Esophagus squamous epithelium (tissue), 5 donors: ENCODE data around the gene PHLPP1. TPM values are rescaled to one million over a fixed set of nuclear protein-coding genes. Genes with fewer than 3 reads are reported as not detected.

Experiments
- DNase-seq: peaks from one replicate; lab custom pipeline; 2025; lab: John Stamatoyannopoulos, UW
- H3K27ac ChIP-seq, 4 donors: fragments of 200-600 bp; sonication (generic); one replicate each; pipeline ENCODE4 v1.5.1; 2016 to 2019; ENCODE audit warnings: mild to moderate bottlenecking in 1 of 4
- H3K27me3 ChIP-seq, 4 donors: fragments of 200-600 bp; sonication (generic); 1 replicate in 3 of 4; 2 replicates in 1 of 4; pipeline versions ENCODE4 v1.5.1 to v1.6.0; 2017 to 2021; ENCODE audit warnings: antibody characterized with exemption in 1 of 4
- H3K36me3 ChIP-seq, 3 donors: fragments of 200-600 bp; sonication (generic); one replicate each; pipeline ENCODE4 v1.5.1; 2016 to 2019
- H3K4me1 ChIP-seq, 3 donors: fragments of 200-600 bp; sonication (generic); one replicate each; pipeline ENCODE4 v1.5.1; 2017 to 2019
- H3K4me3 ChIP-seq, 4 donors: fragments of 200-600 bp; sonication (generic); 1 replicate in 3 of 4; 2 replicates in 1 of 4; pipeline ENCODE4 v1.5.1; 2016 to 2019; ENCODE audit warnings: mild to moderate bottlenecking in 2 of 4, moderate library complexity in 1 of 4
- H3K9me3 ChIP-seq, 3 donors: fragments of 200-600 bp; sonication (generic); one replicate each; pipeline ENCODE4 v1.5.1; 2016 to 2019
- CTCF ChIP-seq, 6 experiments: fragments of 450-650 bp in 4 of 6; fragments of 200-600 bp in 2 of 6; sonication (generic) in 2 of 6; IDR thresholded peaks; one replicate each; pipeline ENCODE4 v1.5.1; 2016 to 2019; ENCODE audit warnings: antibody characterized with exemption in 6 of 6, mild to moderate bottlenecking in 4 of 6, moderate library complexity in 4 of 6
- POLR2A ChIP-seq, 4 donors: fragments of 450-650 bp; IDR thresholded peaks; one replicate each; pipeline ENCODE4 v1.6.1; 2017; ENCODE audit warnings: antibody characterized with exemption in 4 of 4, mild to moderate bottlenecking in 4 of 4, moderate library complexity in 3 of 4
- WGBS, 2 donors: methylation state at CpG; one replicate each; pipeline ENCODE4 v1.1.5; 2018; 5-methylcytosine and 5-hydroxymethylcytosine counted together
- intact Hi-C: fragments of 100-400 bp; cut with DNase I; formaldehyde crosslinking; loops from one replicate; pipeline ENCODE4 v1.15.0; 2022
- total RNA-seq, 4 donors: library from RNA; depleted of rRNA; stranded (reverse); fragments of >200 nt; gene quantifications; one replicate each; pipeline ENCODE4 v1.1.0, GENCODE V29; 2016
- donor health status: DM: yes; HTN: yes; CAD: no.

PHLPP1 gene
- total RNA-seq, 4 donors from 2014 or later = 10.1 to 16.6 (median 14.9) TPM

GRCh38 chr18:62977512-62977911 is 262.2 kb downstream of the PHLPP1 start:
- Histone ChIP-seq H3K27ac (no peak overlapping the region), H3K4me1 (peaks cover 3 to 23% (median 3%) of the 10 kb centered on the region in 3 donors), H3K36me3 (peaks cover 0 to 82% (median 12%) of the 10 kb centered on the region in 3 donors), H3K27me3 (no peaks in the 10 kb centered on the region), H3K9me3 (no peaks in the 10 kb centered on the region), H3K4me3 (no peak overlapping the region)
- WGBS, 2 donors = 86 to 93% methylated on average over 4 of the region's 4 CpGs
- TF ChIP-seq CTCF (IDR thresholded peaks at IDR 0.05) (no peak), POLR2A (IDR thresholded peaks at IDR 0.05) (no peak)
- DNase-seq = no peak
- intact Hi-C loops = no loop called here

GRCh38 chr18:62978251-62979049 is 263.1 kb downstream of the PHLPP1 start:
- DNase-seq = no peak
- H3K27ac ChIP-seq = no peak overlapping the region
- TF ChIP-seq POLR2A (IDR thresholded peaks at IDR 0.05) (no peak), CTCF (IDR thresholded peaks at IDR 0.05) (no peak)
- H3K9me3 ChIP-seq = no peaks in the 10 kb centered on the region
- H3K4me1 ChIP-seq = peaks cover 4 to 26% (median 4%) of the 10 kb centered on the region in 3 donors
- WGBS, 2 donors = 83 to 97% methylated on average over 8 to 23 of the region's 42 CpGs
- no peak overlapping the region for H3K4me3 ChIP-seq
- intact Hi-C loops = no loop called here
- no peaks in the 10 kb centered on the region for H3K27me3 ChIP-seq
- H3K36me3 ChIP-seq = peaks cover 0 to 72% (median 12%) of the 10 kb centered on the region in 3 donors

- Histone ChIP-seq H3K4me3 (no peak overlapping the region), H3K27me3 (no peaks in the 10 kb centered on the region), H3K36me3 (peaks cover 0 to 65% (median 12%) of the 10 kb centered on the region in 3 donors), H3K9me3 (no peaks in the 10 kb centered on the region), H3K27ac (peak overlapping the region in 1 of 4 donors; percentile 19), H3K4me1 (peaks cover 4 to 26% (median 4%) of the 10 kb centered on the region in 3 donors)
- WGBS, 2 donors = 59 to 63% methylated on average over 9 to 13 of the region's 13 CpGs
- TF ChIP-seq POLR2A (IDR thresholded peaks at IDR 0.05) (no peak), CTCF (IDR thresholded peaks at IDR 0.05) (no peak)
- intact Hi-C loops = no loop called here
- DNase-seq = no peak
Observed at GRCh38 chr18:62979176-62979575, 263.8 kb downstream of the PHLPP1 start.

- 75 to 76% methylated on average over 2 to 4 of the region's 4 CpGs for WGBS, 2 donors
- Histone ChIP-seq H3K4me1 (peaks cover 4 to 26% (median 4%) of the 10 kb centered on the region in 3 donors), H3K9me3 (no peaks in the 10 kb centered on the region), H3K36me3 (peaks cover 0 to 60% (median 12%) of the 10 kb centered on the region in 3 donors), H3K27ac (peak overlapping the region in 1 of 4 donors; percentile 19), H3K4me3 (no peak overlapping the region), H3K27me3 (no peaks in the 10 kb centered on the region)
- DNase-seq = no peak
- no peak for TF ChIP-seq CTCF (IDR thresholded peaks at IDR 0.05)
- TF ChIP-seq POLR2A (IDR thresholded peaks at IDR 0.05) = no peak
- intact Hi-C loops = loop anchor here (10.0 kb wide), 1 partner anchor 395 kb away; no protein-coding TSS in a partner anchor
Observed at GRCh38 chr18:62979900-62980299, 264.6 kb downstream of the PHLPP1 start.

- 87 to 100% methylated on average over 3 to 7 of the region's 11 CpGs for WGBS, 2 donors
- H3K9me3 ChIP-seq = no peaks in the 10 kb centered on the region
- H3K27me3 ChIP-seq = no peaks in the 10 kb centered on the region
Observed at GRCh38 chr18:62981566-62981965, 266.2 kb downstream of the PHLPP1 start.

More at GRCh38 chr18:62981566-62981965, 266.2 kb downstream of the PHLPP1 start:
- intact Hi-C loops = loop anchor here (10.0 kb wide), 1 partner anchor 397 kb away; no protein-coding TSS in a partner anchor
- H3K36me3 ChIP-seq = peaks cover 0 to 44% (median 7%) of the 10 kb centered on the region in 3 donors
- no peak overlapping the region for H3K27ac ChIP-seq
- H3K4me3 ChIP-seq = no peak overlapping the region
- peaks cover 4 to 23% (median 4%) of the 10 kb centered on the region in 3 donors for H3K4me1 ChIP-seq
- no peak for DNase-seq
- TF ChIP-seq CTCF (IDR thresholded peaks at IDR 0.05) = no peak
